NCI-H2171 treated with DMSO at 0.1 percent for 48 hours (cell line): Measurements from ENCODE around the gene SORBS2.
"Not testable (repeated sequence)": the region's sequence is repeated elsewhere in the genome, so short reads cannot be mapped to it uniquely, and the experiment has no call there.

Source experiments
- DNase-seq: peaks from one replicate; lab custom pipeline; 2025; lab: John Stamatoyannopoulos, UW

The SORBS2 gene

GRCh38 chr4:185713731-185714130 lies 98.3 kb downstream of the SORBS2 start:
- no peak for DNase-seq

GRCh38 chr4:185713272-185713671 lies 98.7 kb downstream of the SORBS2 start:
- no peak for DNase-seq

- no peak for DNase-seq
Measured at GRCh38 chr4:185712350-185713024, 99.5 kb downstream of the SORBS2 start.

- no peak for DNase-seq
Measured at GRCh38 chr4:185711726-185712125, 100.3 kb downstream of the SORBS2 start.

GRCh38 chr4:185710487-185710995 lies 101.5 kb downstream of the SORBS2 start:
- DNase-seq = no peak

GRCh38 chr4:185709802-185710486 lies 102.0 kb downstream of the SORBS2 start:
- DNase-seq = no peak

GRCh38 chr4:185708348-185708747 lies 103.6 kb downstream of the SORBS2 start:
- DNase-seq = no peak

- DNase-seq = not testable (repeated sequence)
Measured at GRCh38 chr4:185707622-185708021, 104.4 kb downstream of the SORBS2 start.

- peak; percentile 24 for DNase-seq
Measured at GRCh38 chr4:185702147-185702663, 109.8 kb downstream of the SORBS2 start.

- DNase-seq = no peak
Measured at GRCh38 chr4:185700630-185701029, 111.4 kb downstream of the SORBS2 start.

GRCh38 chr4:185700048-185700447 lies 111.9 kb downstream of the SORBS2 start:
- no peak for DNase-seq

- DNase-seq = no peak
Measured at GRCh38 chr4:185697488-185697887, 114.5 kb downstream of the SORBS2 start.

- DNase-seq = no peak
Measured at GRCh38 chr4:185695743-185696142, 116.3 kb downstream of the SORBS2 start.

- no peak for DNase-seq
Measured at GRCh38 chr4:185693548-185694215, 118.3 kb downstream of the SORBS2 start.

- DNase-seq = no peak
Measured at GRCh38 chr4:185689407-185689806, 122.6 kb downstream of the SORBS2 start.

- no peak for DNase-seq
Measured at GRCh38 chr4:185685804-185686203, 126.2 kb downstream of the SORBS2 start.

GRCh38 chr4:185683896-185684295 lies 128.1 kb downstream of the SORBS2 start:
- no peak for DNase-seq

GRCh38 chr4:185683222-185683621 lies 128.8 kb downstream of the SORBS2 start:
- DNase-seq = no peak

- DNase-seq = no peak
Measured at GRCh38 chr4:185682236-185682635, 129.8 kb downstream of the SORBS2 start.

- DNase-seq = no peak
Measured at GRCh38 chr4:185681604-185682003, 130.4 kb downstream of the SORBS2 start.

- DNase-seq = no peak
Measured at GRCh38 chr4:185680617-185681016, 131.4 kb downstream of the SORBS2 start.

- no peak for DNase-seq
Measured at GRCh38 chr4:185679523-185679922, 132.5 kb downstream of the SORBS2 start.
